ENCODE measurements around the gene TBC1D9B. TPM values are rescaled to one million over a fixed set of nuclear protein-coding genes. Genes with fewer than 3 reads are reported as not detected.

TBC1D9B gene
- polyA plus RNA-seq, 2 of the 4 experiments (the other 2 are of a cell fraction), result 37.2 to 64.7 TPM

DNA sequence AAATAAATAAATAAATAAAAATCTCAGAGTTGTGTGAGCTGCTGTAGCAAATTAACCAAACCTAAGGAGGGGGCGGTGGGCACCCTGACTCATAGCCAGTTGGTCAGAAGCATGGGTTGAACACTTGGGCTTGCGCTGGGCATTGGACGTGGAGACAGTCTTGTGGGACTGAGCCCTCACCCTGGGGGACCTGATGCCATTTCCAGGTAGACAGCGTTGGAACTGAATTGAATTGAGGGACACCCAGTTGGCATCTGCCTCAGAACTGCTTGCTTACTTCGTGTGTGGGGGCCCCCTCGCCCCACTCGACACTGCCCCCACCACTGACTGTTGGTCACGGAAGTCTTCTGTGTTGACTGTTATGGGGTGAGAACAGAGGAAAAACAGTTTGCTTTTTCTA, 19.0 kb upstream of the TBC1D9B start:
- DNase-seq (ENCODE audit: low read depth in 1 of 2, low spot score in 1 of 2), result no peak
- FAIRE-seq, result no peak
- ChIA-PET POLR2A (no interaction called here), CTCF (interaction anchor here (1.1 kb wide), 1 partner anchor 10 kb away, joined by 3 read pairs; no protein-coding TSS in a partner anchor)
- Histone ChIP-seq H3K27ac (no peak overlapping the region), H3K4me2 (no peak overlapping the region), H3K9me3 (no peaks in the 10 kb centered on the region), H3K4me1 (no peaks in the 10 kb centered on the region), H3K4me3 (no peak overlapping the region)
- WGBS (ENCODE audit: missing lambda C conversion rate), result 69% methylated on average over 8 of the region's 8 CpGs
- no peak for ATAC-seq
- no peak for TF ChIP-seq TP53 (CRISPR knock-in tag; IDR thresholded peaks at IDR 0.05)
- no peak for TF ChIP-seq EHMT2 (IDR thresholded peaks at IDR 0.05; ENCODE audit: low read depth)
- TF ChIP-seq RCOR1 (IDR thresholded peaks at IDR 0.05; ENCODE audit: low read depth, low read length), result no peak
- TF ChIP-seq, protein P1, sequence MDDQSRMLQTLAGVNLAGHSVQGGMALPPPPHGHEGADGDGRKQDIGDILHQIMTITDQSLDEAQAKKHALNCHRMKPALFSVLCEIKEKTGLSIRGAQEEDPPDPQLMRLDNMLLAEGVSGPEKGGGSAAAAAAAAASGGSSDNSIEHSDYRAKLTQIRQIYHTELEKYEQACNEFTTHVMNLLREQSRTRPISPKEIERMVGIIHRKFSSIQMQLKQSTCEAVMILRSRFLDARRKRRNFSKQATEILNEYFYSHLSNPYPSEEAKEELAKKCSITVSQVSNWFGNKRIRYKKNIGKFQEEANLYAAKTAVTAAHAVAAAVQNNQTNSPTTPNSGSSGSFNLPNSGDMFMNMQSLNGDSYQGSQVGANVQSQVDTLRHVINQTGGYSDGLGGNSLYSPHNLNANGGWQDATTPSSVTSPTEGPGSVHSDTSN (IDR thresholded peaks at IDR 0.05), result no peak
- TF ChIP-seq, protein P2, sequence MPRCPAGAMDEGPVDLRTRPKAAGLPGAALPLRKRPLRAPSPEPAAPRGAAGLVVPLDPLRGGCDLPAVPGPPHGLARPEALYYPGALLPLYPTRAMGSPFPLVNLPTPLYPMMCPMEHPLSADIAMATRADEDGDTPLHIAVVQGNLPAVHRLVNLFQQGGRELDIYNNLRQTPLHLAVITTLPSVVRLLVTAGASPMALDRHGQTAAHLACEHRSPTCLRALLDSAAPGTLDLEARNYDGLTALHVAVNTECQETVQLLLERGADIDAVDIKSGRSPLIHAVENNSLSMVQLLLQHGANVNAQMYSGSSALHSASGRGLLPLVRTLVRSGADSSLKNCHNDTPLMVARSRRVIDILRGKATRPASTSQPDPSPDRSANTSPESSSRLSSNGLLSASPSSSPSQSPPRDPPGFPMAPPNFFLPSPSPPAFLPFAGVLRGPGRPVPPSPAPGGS (IDR thresholded peaks at IDR 0.05), result no peak
- TF ChIP-seq, protein P3, sequence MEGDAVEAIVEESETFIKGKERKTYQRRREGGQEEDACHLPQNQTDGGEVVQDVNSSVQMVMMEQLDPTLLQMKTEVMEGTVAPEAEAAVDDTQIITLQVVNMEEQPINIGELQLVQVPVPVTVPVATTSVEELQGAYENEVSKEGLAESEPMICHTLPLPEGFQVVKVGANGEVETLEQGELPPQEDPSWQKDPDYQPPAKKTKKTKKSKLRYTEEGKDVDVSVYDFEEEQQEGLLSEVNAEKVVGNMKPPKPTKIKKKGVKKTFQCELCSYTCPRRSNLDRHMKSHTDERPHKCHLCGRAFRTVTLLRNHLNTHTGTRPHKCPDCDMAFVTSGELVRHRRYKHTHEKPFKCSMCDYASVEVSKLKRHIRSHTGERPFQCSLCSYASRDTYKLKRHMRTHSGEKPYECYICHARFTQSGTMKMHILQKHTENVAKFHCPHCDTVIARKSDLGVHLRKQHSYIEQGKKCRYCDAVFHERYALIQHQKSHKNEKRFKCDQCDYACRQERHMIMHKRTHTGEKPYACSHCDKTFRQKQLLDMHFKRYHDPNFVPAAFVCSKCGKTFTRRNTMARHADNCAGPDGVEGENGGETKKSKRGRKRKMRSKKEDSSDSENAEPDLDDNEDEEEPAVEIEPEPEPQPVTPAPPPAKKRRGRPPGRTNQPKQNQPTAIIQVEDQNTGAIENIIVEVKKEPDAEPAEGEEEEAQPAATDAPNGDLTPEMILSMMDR (IDR thresholded peaks at IDR 0.05), result no peak
- TF ChIP-seq CBX8 (IDR thresholded peaks at IDR 0.05), result no peak
- TF ChIP-seq RAD21 (conservative IDR thresholded peaks at IDR 0.05 in 1 of 2, IDR thresholded peaks at IDR 0.05 in 1 of 2), result no peak
- TF ChIP-seq PHF8 (IDR thresholded peaks at IDR 0.05; ENCODE audit: borderline replicate concordance, low read depth), result no peak
- TF ChIP-seq MAFK (IDR thresholded peaks at IDR 0.05; ENCODE audit: partially characterized antibody), result no peak
- no peak for TF ChIP-seq RFX5 (IDR thresholded peaks at IDR 0.05)
- TF ChIP-seq, protein P4, sequence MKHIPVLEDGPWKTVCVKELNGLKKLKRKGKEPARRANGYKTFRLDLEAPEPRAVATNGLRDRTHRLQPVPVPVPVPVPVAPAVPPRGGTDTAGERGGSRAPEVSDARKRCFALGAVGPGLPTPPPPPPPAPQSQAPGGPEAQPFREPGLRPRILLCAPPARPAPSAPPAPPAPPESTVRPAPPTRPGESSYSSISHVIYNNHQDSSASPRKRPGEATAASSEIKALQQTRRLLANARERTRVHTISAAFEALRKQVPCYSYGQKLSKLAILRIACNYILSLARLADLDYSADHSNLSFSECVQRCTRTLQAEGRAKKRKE (CRISPR knock-in tag; IDR thresholded peaks at IDR 0.05; ENCODE audit: low read depth), result no peak
- TF ChIP-seq, protein P5, sequence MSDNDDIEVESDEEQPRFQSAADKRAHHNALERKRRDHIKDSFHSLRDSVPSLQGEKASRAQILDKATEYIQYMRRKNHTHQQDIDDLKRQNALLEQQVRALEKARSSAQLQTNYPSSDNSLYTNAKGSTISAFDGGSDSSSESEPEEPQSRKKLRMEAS (IDR thresholded peaks at IDR 0.05), result no peak
- TF ChIP-seq FOXS1 (CRISPR knock-in tag; IDR thresholded peaks at IDR 0.05), result no peak

DNA sequence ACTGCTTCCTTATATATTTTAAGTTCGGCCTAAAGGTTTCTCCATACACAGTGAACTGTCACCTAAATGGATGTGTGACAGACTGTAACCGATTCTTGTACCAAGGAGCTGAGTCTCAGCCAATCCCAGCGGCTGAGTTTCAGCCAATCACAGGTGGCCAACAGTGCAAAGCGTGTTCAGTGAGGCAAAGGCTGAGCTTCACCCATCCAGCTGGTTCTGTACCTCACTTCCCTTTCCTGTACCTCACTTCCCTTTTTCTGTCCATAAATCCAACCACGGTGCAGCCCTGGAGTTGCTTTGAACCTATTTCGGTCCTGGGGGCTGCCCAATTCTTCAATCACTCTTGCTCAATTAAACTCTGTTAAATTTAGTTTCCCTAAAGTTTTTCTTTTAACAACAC, 15.7 kb upstream of the TBC1D9B start:
- FAIRE-seq, result no peak
- H3K4me1 ChIP-seq, result no peaks in the 10 kb centered on the region
- H3K4me3 ChIP-seq, result no peak overlapping the region
- DNase-seq (ENCODE audit: low read depth in 1 of 2, low spot score in 1 of 2), result no peak
- TF ChIP-seq, protein P6, sequence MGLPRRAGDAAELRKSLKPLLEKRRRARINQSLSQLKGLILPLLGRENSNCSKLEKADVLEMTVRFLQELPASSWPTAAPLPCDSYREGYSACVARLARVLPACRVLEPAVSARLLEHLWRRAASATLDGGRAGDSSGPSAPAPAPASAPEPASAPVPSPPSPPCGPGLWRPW (IDR thresholded peaks at IDR 0.05), result no peak
- no peak for TF ChIP-seq CHD2 (IDR thresholded peaks at IDR 0.05; ENCODE audit: low read length, partially characterized antibody)
- no peak for TF ChIP-seq KDM5A (IDR thresholded peaks at IDR 0.05)
- TF ChIP-seq PHF8 (IDR thresholded peaks at IDR 0.05; ENCODE audit: borderline replicate concordance, low read depth), result no peak
- no peak for TF ChIP-seq MYC (IDR thresholded peaks at IDR 0.05; ENCODE audit: borderline replicate concordance, low read length)
- no peak for TF ChIP-seq RCOR1 (IDR thresholded peaks at IDR 0.05; ENCODE audit: low read depth, low read length)
- no peak for TF ChIP-seq HOXB5 (CRISPR knock-in tag; IDR thresholded peaks at IDR 0.05)
- TF ChIP-seq TFCP2L1 (CRISPR knock-in tag; IDR thresholded peaks at IDR 0.05), result no peak
- no peak for TF ChIP-seq EHF (CRISPR knock-in tag; IDR thresholded peaks at IDR 0.05)
- TF ChIP-seq, protein P4 (CRISPR knock-in tag; IDR thresholded peaks at IDR 0.05; ENCODE audit: low read depth), result no peak
- TF ChIP-seq ESRRA (IDR thresholded peaks at IDR 0.05; ENCODE audit: borderline replicate concordance, low read length), result no peak
- TF ChIP-seq EHMT2 (IDR thresholded peaks at IDR 0.05; ENCODE audit: low read depth), result no peak
- TF ChIP-seq, protein P3 (IDR thresholded peaks at IDR 0.05), result no peak
- no peak for TF ChIP-seq KDM1A (IDR thresholded peaks at IDR 0.05; ENCODE audit: low read depth)
- no peak for TF ChIP-seq ZSCAN20 (CRISPR knock-in tag; IDR thresholded peaks at IDR 0.05)
- TF ChIP-seq, protein P1 (IDR thresholded peaks at IDR 0.05), result no peak
- TF ChIP-seq MAZ (IDR thresholded peaks at IDR 0.05; ENCODE audit: borderline replicate concordance, low read depth, low read length), result no peak
- no peaks in the 10 kb centered on the region for H3K9me3 ChIP-seq
- no peak overlapping the region for H3K4me2 ChIP-seq
- H3K27ac ChIP-seq, result no peak overlapping the region
- no peak for ATAC-seq
- ChIA-PET POLR2A (no interaction called here), CTCF (interaction anchor here (0.6 to 2.0 kb wide), 3 partner anchors 15 to 1655 kb away, joined by 3 to 6 read pairs (median 3); no protein-coding TSS in a partner anchor)
- WGBS (ENCODE audit: missing lambda C conversion rate), result 66% methylated on average over 6 of the region's 6 CpGs

Measured in A549 (cell line).